ENCODE data around the gene MFSD2A.
"Not testable (repeated sequence)": the region's sequence is repeated elsewhere in the genome, so short reads cannot be mapped to it uniquely, and the experiment has no call there.

MFSD2A gene

GRCh38 chr1:40007481-40008034 lies 52.6 kb downstream of the MFSD2A start:
- DNase-seq: not testable (repeated sequence)

GRCh38 chr1:40011198-40011597 lies 56.3 kb downstream of the MFSD2A start:
- DNase-seq: no peak

DNA sequence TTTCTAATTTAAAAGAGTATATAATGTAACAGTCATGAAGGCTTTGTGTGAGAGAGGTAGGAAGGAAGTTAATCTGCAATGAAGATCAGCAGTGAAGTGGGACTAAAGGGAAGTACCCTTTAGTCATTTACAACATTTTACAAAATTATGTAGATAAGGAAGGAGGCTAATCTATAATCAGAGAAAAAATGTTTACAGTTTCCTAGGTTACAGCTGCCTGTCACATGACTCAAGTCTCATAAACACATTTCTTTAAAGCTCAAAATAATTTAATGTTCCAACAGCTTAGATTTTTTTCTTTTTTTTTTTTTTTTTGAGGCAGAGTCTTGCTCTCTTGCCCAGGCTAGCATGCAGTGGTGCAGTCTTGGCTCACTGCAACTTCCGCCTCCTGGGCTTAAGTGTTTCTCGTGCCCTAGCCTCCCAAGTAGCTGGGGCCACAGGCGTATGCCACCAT lies 59.3 kb downstream of the MFSD2A start:
- DNase-seq: no peak

DNA sequence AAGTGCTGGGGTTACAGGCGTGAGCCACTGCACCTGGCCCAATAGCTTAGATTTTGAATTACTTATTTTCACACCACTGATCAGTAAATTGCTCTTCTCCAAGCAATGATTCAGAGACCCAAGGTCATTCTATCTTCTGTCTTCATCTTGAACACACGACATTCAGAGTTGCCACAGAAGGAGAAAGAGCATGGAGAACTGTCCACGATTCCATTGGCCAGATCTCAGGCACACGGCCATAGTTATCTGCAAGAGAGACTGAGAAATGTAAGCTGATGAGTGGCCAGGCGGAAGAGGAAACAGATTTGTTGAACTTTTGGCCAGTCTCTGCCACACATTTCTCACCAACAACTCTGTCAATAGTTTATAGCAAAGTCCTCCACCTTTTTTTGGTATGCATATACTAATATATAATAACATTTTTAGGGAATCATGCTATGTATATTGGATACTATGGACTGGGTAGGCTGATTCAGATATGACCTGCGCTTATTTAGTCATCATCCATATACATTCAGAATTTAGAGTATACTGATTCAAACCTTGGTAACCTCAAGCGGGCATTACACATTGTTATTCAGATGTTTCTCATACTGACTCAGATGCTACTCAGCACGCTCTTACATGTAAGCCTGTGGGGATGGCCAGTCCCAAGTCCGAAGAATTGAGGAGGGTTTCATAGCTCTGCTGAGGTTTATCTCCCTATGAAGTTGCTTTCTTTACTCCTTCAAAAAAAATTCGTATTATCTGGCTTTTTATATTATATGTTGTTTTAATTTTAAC lies 60.1 kb downstream of the MFSD2A start:
- peak; percentile 43 for DNase-seq

DNA sequence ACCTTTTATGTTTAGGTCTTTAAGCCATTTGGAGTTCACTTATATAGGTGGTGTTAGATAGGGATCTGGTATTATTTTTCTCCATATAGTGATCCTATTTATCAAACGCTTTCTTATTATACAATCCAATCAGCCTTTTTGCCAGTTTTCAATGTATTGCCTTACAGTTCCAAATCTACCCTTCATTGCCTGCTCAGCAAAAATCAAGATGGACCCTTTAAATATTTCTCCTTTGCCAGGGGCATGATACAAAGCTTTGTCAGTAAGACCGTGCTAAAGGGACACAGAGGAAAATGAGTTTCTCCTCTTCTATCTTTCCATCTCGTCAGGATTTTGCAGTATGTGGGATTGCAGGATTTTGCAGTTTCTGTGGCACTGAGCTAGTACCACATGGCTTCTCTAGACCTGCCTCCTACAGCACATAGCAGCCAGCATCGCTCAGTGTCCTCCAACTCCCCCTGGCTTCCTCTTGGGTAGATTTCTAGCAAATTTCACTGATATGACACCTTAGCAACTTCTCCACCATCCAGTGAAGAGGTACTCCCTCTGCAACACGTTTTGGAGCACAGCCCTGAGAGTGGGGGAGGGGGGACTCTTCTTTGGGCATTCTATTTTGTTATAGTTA lies 63.1 kb downstream of the MFSD2A start:
- DNase-seq: no peak

Measured in kidney glomerular epithelial cell (primary cell).